ENCODE results near the gene PHLDB2. TPM values are rescaled to one million over a fixed set of nuclear protein-coding genes. Genes with fewer than 3 reads are reported as not detected.

PHLDB2 gene
- total RNA-seq, 6 donors from 2014 or later, result 22.4 to 67.1 (median 42.7) TPM

DNA sequence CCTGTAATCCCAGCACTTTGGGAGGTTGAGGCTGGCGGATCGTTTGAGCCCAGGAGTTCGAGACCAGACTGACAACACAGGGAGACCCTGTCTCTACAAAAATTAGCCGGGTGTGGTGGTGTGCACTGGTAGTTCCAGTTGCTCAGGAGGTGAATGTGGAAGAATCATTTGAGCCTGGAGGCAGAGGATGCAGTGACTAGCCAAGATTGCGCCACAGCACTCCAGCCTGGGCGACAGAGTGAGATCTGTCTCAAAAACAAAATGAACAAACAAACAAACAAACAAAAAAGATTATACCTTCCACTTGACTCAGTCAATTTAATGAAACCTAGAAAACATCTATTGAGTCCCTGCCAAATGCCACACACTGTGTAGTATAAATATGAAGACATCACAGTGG lies 30.5 kb upstream of the PHLDB2 start:
- ATAC-seq (ENCODE audit: low FRiP score in 2 of 2) (no peak), DNase-seq (no peak)
- TF ChIP-seq POLR2A (IDR thresholded peaks at IDR 0.05), result no peak
- no peak overlapping the region for H3K4me3 ChIP-seq
- H3K9me3 ChIP-seq, result no peaks in the 10 kb centered on the region
- WGBS, 2 donors, result 95 to 96% methylated on average over 5 to 6 of the region's 6 CpGs
- H3K27ac ChIP-seq, result no peak overlapping the region
- H3K36me3 ChIP-seq, result no peaks in the 10 kb centered on the region
- no peaks in the 10 kb centered on the region for H3K4me1 ChIP-seq
- H3K27me3 ChIP-seq, result no peaks in the 10 kb centered on the region

DNA sequence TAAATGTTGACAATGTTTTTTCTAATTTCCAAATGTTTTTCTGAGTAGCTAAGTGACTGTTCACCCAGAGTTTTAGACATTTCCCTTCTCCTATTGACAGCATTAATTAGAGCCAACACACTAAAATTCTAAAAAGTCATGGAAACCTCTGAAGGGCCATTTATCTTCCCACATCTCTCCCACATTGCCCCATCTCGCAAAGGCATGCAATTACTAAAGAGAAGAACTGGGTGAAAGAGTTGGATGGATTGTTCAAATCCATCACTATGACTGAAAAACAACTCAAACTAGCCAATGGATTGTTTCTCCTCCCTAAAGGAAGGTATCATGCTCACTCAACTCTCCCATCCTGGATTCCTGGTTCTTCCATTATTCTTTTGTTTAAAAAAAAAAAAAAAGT lies 30.0 kb upstream of the PHLDB2 start:
- no peak for TF ChIP-seq POLR2A (IDR thresholded peaks at IDR 0.05)
- no peak for TF ChIP-seq EP300 (IDR thresholded peaks at IDR 0.05)
- TF ChIP-seq CTCF (IDR thresholded peaks at IDR 0.05), result no peak
- TF ChIP-seq POLR2AphosphoS5 (IDR thresholded peaks at IDR 0.05), result no peak
- 90 to 91% methylated on average over 1 of the region's 1 CpG for whole genome bisulfite sequencing, 2 donors

GRCh38 chr3:111831840-111832239 lies 27.2 kb upstream of the PHLDB2 start:
- no peak overlapping the region for H3K4me3 ChIP-seq
- no peaks in the 10 kb centered on the region for H3K4me1 ChIP-seq
- ATAC-seq (ENCODE audit: low FRiP score in 2 of 2) (peak in 1 of 2 donors; percentile 21), DNase-seq (no peak)
- no peaks in the 10 kb centered on the region for H3K9me3 ChIP-seq
- no peak overlapping the region for H3K27ac ChIP-seq
- no peaks in the 10 kb centered on the region for H3K36me3 ChIP-seq
- no peaks in the 10 kb centered on the region for H3K27me3 ChIP-seq
- TF ChIP-seq POLR2AphosphoS5 (IDR thresholded peaks at IDR 0.05), result no peak
- TF ChIP-seq CTCF (IDR thresholded peaks at IDR 0.05), result no peak
- TF ChIP-seq EP300 (IDR thresholded peaks at IDR 0.05), result no peak
- TF ChIP-seq POLR2A (IDR thresholded peaks at IDR 0.05), result no peak

More for the DNA sequence above, 30.0 kb upstream of the PHLDB2 start:
- ATAC-seq (ENCODE audit: low FRiP score in 2 of 2) (no peak), DNase-seq (no peak)
- H3K4me3 ChIP-seq, result no peak overlapping the region
- no peaks in the 10 kb centered on the region for H3K27me3 ChIP-seq
- H3K27ac ChIP-seq, result no peak overlapping the region
- H3K9me3 ChIP-seq, result no peaks in the 10 kb centered on the region
- no peaks in the 10 kb centered on the region for H3K36me3 ChIP-seq
- H3K4me1 ChIP-seq, result no peaks in the 10 kb centered on the region

DNA sequence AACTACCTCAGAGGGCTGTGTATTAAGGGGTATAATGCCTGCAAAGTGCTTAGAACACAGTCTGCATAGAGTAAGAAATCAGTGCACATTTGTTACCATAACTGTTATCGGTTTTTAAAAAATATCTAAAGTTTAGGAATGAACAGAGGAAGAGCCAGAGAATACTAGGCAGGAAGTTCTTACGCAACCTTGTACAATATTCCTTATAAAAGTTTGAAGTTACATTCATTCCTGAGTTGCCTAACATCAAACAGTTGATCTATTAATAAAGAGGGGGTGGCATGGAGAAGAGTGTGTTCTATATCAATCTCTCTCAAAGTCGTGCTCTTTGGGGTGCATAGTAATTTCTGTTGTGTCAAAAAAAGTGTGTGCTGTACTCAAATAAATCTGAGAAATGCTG lies 22.0 kb upstream of the PHLDB2 start:
- Histone ChIP-seq H3K4me1 (no peaks in the 10 kb centered on the region), H3K27ac (no peak overlapping the region), H3K4me3 (no peak overlapping the region), H3K9me3 (no peaks in the 10 kb centered on the region), H3K36me3 (no peaks in the 10 kb centered on the region), H3K27me3 (no peaks in the 10 kb centered on the region)
- ATAC-seq (ENCODE audit: low FRiP score in 2 of 2) (no peak), DNase-seq (no peak)
- WGBS, 2 donors, result 47 to 50% methylated on average over 3 of the region's 3 CpGs
- no peak for TF ChIP-seq POLR2A (IDR thresholded peaks at IDR 0.05)

- WGBS, 2 donors, result 79 to 96% methylated on average over 5 of the region's 5 CpGs
- H3K9me3 ChIP-seq, result no peaks in the 10 kb centered on the region
- ATAC-seq (ENCODE audit: low FRiP score in 2 of 2) (no peak), DNase-seq (no peak)
- no peaks in the 10 kb centered on the region for H3K4me1 ChIP-seq
- no peak overlapping the region for H3K27ac ChIP-seq
- H3K4me3 ChIP-seq, result no peak overlapping the region
- no peaks in the 10 kb centered on the region for H3K36me3 ChIP-seq
- TF ChIP-seq EP300 (IDR thresholded peaks at IDR 0.05) (no peak), CTCF (IDR thresholded peaks at IDR 0.05) (no peak), POLR2AphosphoS5 (IDR thresholded peaks at IDR 0.05) (no peak), POLR2A (IDR thresholded peaks at IDR 0.05) (no peak)
- no peaks in the 10 kb centered on the region for H3K27me3 ChIP-seq
These were observed 20.9 kb upstream of the PHLDB2 start for GRCh38 chr3:111838133-111838532.

- Histone ChIP-seq H3K27ac (no peak overlapping the region), H3K9me3 (no peaks in the 10 kb centered on the region), H3K27me3 (no peaks in the 10 kb centered on the region), H3K4me3 (no peak overlapping the region), H3K36me3 (no peaks in the 10 kb centered on the region), H3K4me1 (peaks cover 0 to 3% (median 0%) of the 10 kb centered on the region in 4 donors)
- no peak for DNase-seq
- ATAC-seq (ENCODE audit: low FRiP score in 2 of 2), result no peak
- TF ChIP-seq POLR2A (IDR thresholded peaks at IDR 0.05) (no peak), EP300 (IDR thresholded peaks at IDR 0.05) (no peak), CTCF (IDR thresholded peaks at IDR 0.05) (no peak), POLR2AphosphoS5 (IDR thresholded peaks at IDR 0.05) (no peak)
- WGBS, 2 donors, result 80 to 93% methylated on average over 1 of the region's 1 CpG
These were observed 13.0 kb upstream of the PHLDB2 start for GRCh38 chr3:111846039-111846438.

Measured in upper lobe of left lung (tissue), 6 donors.